Measurements from ENCODE around the gene BICC1.

GRCh38 chr10:58511765-58512490 is 744 bp upstream of the BICC1 start:
- TF ChIP-seq POLR2AphosphoS5 (IDR thresholded peaks at IDR 0.05; ENCODE audit: insufficient read depth, low read depth, low read length) (no peak), CTCF (IDR thresholded peaks at IDR 0.05; ENCODE audit: extremely low read depth in 1 of 2, insufficient read depth in 1 of 2, low read depth in 1 of 2, low read length in 2 of 2) (no peak), EZH2 (IDR thresholded peaks at IDR 0.05; ENCODE audit: borderline replicate concordance, low read depth, low read length, severe bottlenecking) (no peak), POLR2A (IDR thresholded peaks at IDR 0.05; ENCODE audit: low read depth, low read length) (no peak), JUN (IDR thresholded peaks at IDR 0.05; ENCODE audit: borderline replicate concordance, insufficient read depth, insufficient read length, low read depth) (no peak), FOS (IDR thresholded peaks at IDR 0.05; ENCODE audit: borderline replicate concordance, insufficient read depth, low read length) (no peak), MYC (IDR thresholded peaks at IDR 0.05; ENCODE audit: low read depth, low read length) (no peak)
- TF ChIP-seq, protein P1, sequence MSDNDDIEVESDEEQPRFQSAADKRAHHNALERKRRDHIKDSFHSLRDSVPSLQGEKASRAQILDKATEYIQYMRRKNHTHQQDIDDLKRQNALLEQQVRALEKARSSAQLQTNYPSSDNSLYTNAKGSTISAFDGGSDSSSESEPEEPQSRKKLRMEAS (IDR thresholded peaks at IDR 0.05; ENCODE audit: insufficient read depth, insufficient read length), result no peak
